ENCODE results near the gene SLC38A10. TPM values are rescaled to one million over a fixed set of nuclear protein-coding genes. Genes with fewer than 3 reads are reported as not detected.
A peak's percentile ranks its signal among the peaks of the same experiment; 100 is the strongest.

Gene SLC38A10
- total and polyA plus RNA-seq, 12 donors = 27.8 to 56.2 (median 38.4) TPM

DNA sequence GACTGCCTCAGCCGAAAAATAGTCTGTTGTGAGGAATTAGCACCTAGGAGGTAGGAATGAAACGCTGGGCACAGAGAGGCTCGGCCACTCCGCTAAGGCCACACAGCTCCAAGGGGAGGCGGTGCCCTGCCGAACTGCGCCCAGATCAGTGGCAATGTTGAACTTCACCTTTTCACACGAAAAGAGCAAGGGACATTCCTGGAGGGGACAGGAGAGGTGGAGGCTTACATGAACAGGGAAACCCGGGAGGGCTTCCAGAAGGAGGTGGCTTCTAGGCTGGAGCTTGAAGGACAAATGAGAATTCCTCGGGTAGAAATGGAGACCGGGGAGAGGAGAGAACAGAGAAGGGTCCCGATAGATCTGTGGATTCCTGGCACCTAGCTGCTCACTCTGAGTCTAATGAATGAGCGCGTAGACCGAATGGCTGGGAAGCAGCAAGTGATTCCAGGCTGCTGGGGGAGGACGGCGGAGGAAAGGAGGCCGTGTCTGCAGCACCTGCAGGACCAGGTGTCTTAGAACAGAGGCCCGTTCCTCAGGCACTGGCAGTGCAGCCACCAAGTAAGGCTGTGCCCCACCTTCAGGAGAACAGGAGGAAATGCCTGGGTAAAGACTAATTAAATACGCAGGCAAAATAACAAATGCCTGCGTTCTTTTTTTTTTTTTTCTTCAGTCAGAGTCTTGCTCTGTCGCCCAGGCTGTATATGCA, 722 bp upstream of the SLC38A10 start:
- 24 to 27% methylated on average over 22 of the region's 22 CpGs for WGBS, 2 donors
- Histone ChIP-seq H3K36me3 (peaks cover 0 to under 1% (median 0%) of the 10 kb centered on the region in 9 donors), H3K4me1 (peaks cover 12 to 47% (median 44%) of the 10 kb centered on the region in 9 donors), H3K27me3 (no peaks in the 10 kb centered on the region), H3K27ac (peak overlapping the region; percentile 86 to 99 (median 96)), H3K9me3 (no peaks in the 10 kb centered on the region), H3K4me3 (peak overlapping the region; percentile 72 to 97 (median 86))
- ATAC-seq (peak in 4 of 8 donors; percentile 16 to 26 (median 22)), DNase-seq (no peak)
- TF ChIP-seq, protein P1, sequence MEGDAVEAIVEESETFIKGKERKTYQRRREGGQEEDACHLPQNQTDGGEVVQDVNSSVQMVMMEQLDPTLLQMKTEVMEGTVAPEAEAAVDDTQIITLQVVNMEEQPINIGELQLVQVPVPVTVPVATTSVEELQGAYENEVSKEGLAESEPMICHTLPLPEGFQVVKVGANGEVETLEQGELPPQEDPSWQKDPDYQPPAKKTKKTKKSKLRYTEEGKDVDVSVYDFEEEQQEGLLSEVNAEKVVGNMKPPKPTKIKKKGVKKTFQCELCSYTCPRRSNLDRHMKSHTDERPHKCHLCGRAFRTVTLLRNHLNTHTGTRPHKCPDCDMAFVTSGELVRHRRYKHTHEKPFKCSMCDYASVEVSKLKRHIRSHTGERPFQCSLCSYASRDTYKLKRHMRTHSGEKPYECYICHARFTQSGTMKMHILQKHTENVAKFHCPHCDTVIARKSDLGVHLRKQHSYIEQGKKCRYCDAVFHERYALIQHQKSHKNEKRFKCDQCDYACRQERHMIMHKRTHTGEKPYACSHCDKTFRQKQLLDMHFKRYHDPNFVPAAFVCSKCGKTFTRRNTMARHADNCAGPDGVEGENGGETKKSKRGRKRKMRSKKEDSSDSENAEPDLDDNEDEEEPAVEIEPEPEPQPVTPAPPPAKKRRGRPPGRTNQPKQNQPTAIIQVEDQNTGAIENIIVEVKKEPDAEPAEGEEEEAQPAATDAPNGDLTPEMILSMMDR (IDR thresholded peaks at IDR 0.05) = peak in 6 of 9 donors; percentile 15 to 45 (median 34)
- intact Hi-C loops (cut with DNase I) = loop anchor here in 8 of 10 donors (1.0 to 10.0 kb wide), 8 partner anchors 13 to 189 kb away; partner anchors contain the start of gene BAHCC1 (in 1 of the 8)

DNA sequence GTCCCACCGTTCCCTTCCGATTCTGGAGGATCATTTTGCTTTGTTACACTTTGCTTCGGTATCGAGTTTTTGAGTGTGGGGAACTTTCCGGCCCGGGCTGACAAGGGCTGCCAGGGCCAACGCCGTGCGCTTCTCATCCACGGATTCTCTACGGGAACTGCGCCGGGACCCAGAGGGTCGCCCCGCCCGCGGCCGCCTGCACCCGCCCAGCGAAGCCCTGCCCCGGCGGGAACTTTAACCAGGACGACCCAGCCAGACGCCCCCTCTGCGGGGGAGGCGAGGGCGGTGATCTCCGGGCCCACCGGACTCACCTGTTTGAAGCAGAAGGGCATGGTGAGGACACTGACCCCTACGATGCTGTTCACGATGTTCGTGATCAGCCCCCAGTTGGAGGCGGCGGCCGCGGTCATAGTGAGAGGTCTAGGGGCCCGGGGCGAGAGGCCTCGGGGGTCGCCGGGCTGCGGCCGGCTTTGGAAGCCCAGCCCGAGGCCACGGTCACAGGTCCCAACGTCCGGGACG, 536 bp downstream of the SLC38A10 start:
- TF ChIP-seq, protein P1 (IDR thresholded peaks at IDR 0.05) = no peak
- ATAC-seq (peak in 6 of 8 donors; percentile 15 to 46 (median 34)), DNase-seq (peak; percentile 21 to 53)
- 1 to 2% methylated on average over 46 to 48 of the region's 48 CpGs for WGBS, 2 donors
- H3K27me3 ChIP-seq = no peaks in the 10 kb centered on the region
- intact Hi-C loops (cut with DNase I) = loop anchor here (1.0 to 10.0 kb wide), 10 partner anchors 15 to 190 kb away; partner anchors contain the start of gene BAHCC1 (in 1 of the 10)
- peak overlapping the region; percentile 72 to 97 (median 86) for H3K4me3 ChIP-seq
- H3K4me1 ChIP-seq = peaks cover 12 to 47% (median 44%) of the 10 kb centered on the region in 9 donors
- peaks cover 0 to 13% (median 0%) of the 10 kb centered on the region in 9 donors for H3K36me3 ChIP-seq
- H3K9me3 ChIP-seq = no peaks in the 10 kb centered on the region
- H3K27ac ChIP-seq = peak overlapping the region; percentile 86 to 99 (median 96)

DNA sequence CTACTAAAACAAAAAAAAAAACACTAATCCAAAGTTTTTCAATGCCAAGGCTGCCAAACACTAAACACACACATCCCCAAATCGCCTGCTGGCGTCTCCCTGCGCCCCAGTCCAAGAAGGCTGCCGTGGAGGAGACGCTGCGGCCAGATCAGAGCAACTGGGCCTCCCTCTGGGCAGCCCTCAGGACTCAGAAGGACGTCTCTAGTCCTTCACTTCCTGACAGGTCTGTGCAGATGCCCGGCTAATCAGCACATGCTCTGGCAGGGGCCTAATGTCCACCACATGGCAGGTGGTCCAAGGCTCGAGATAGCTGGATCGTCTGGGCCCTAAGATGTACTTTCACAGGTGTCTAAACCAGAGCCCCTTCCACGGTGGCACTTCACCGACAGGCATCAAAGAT, 2.7 kb downstream of the SLC38A10 start:
- Histone ChIP-seq H3K9me3 (no peaks in the 10 kb centered on the region), H3K4me3 (no peak overlapping the region), H3K4me1 (peaks cover 12 to 60% (median 53%) of the 10 kb centered on the region in 9 donors), H3K27me3 (no peaks in the 10 kb centered on the region), H3K36me3 (peaks cover 0 to 33% (median 11%) of the 10 kb centered on the region in 9 donors), H3K27ac (peak overlapping the region in 6 of 10 donors; percentile 10 to 86 (median 26))
- WGBS, 2 donors = 64 to 68% methylated on average over 12 of the region's 12 CpGs
- TF ChIP-seq, protein P1 (IDR thresholded peaks at IDR 0.05) = no peak
- intact Hi-C loops (cut with DNase I) = loop anchor here in 9 of 10 donors (1.0 to 10.0 kb wide), 8 partner anchors 35 to 194 kb away; no protein-coding TSS in a partner anchor
- no peak for ATAC-seq
- no peak for DNase-seq

DNA sequence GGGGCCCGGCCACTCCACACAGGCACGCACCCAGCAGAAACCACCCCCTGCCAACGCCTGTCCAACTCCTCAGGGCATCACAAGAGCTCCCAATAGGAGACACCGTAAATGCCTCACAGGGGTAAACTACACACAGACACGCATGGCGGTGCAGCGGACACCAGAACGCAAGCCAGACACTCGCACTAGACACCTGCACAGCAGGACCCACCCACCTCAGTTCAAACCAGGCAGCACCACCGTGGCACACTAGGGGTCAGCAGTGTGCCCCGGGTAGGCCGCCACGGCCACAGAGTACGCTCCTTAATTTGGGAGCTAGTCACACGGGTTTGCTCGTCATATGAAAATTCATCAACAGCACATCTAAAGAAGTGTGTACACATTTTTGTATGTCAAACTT, 3.4 kb downstream of the SLC38A10 start:
- TF ChIP-seq, protein P1 (IDR thresholded peaks at IDR 0.05) = peak; percentile 67 to 90 (median 85)
- no peaks in the 10 kb centered on the region for H3K9me3 ChIP-seq
- ATAC-seq (peak; percentile 36 to 70 (median 60)), DNase-seq (peak; percentile 66 to 71)
- H3K27ac ChIP-seq = peak overlapping the region in 1 of 10 donors; percentile 28
- intact Hi-C loops (cut with DNase I) = loop anchor here in 9 of 10 donors (1.0 to 10.0 kb wide), 8 partner anchors 34 to 195 kb away; no protein-coding TSS in a partner anchor
- H3K4me3 ChIP-seq = no peak overlapping the region
- peaks cover 0 to 40% (median 11%) of the 10 kb centered on the region in 9 donors for H3K36me3 ChIP-seq
- H3K4me1 ChIP-seq = peaks cover 12 to 68% (median 60%) of the 10 kb centered on the region in 9 donors
- H3K27me3 ChIP-seq = no peaks in the 10 kb centered on the region
- 33 to 34% methylated on average over 16 of the region's 16 CpGs for WGBS, 2 donors

Measured in heart right ventricle (tissue), 16 donors.